Hippocampal formation (tissue), 2 donors: ENCODE data around the gene ZNF148.
"Not testable (repeated sequence)": the region's sequence is repeated elsewhere in the genome, so short reads cannot be mapped to it uniquely, and the experiment has no call there.

Source experiments
- DNase-seq, 2 donors: peaks; one replicate each; lab custom pipeline; 2025; lab: John Stamatoyannopoulos, UW

The ZNF148 gene, protein sequence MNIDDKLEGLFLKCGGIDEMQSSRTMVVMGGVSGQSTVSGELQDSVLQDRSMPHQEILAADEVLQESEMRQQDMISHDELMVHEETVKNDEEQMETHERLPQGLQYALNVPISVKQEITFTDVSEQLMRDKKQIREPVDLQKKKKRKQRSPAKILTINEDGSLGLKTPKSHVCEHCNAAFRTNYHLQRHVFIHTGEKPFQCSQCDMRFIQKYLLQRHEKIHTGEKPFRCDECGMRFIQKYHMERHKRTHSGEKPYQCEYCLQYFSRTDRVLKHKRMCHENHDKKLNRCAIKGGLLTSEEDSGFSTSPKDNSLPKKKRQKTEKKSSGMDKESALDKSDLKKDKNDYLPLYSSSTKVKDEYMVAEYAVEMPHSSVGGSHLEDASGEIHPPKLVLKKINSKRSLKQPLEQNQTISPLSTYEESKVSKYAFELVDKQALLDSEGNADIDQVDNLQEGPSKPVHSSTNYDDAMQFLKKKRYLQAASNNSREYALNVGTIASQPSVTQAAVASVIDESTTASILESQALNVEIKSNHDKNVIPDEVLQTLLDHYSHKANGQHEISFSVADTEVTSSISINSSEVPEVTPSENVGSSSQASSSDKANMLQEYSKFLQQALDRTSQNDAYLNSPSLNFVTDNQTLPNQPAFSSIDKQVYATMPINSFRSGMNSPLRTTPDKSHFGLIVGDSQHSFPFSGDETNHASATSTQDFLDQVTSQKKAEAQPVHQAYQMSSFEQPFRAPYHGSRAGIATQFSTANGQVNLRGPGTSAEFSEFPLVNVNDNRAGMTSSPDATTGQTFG

DNA sequence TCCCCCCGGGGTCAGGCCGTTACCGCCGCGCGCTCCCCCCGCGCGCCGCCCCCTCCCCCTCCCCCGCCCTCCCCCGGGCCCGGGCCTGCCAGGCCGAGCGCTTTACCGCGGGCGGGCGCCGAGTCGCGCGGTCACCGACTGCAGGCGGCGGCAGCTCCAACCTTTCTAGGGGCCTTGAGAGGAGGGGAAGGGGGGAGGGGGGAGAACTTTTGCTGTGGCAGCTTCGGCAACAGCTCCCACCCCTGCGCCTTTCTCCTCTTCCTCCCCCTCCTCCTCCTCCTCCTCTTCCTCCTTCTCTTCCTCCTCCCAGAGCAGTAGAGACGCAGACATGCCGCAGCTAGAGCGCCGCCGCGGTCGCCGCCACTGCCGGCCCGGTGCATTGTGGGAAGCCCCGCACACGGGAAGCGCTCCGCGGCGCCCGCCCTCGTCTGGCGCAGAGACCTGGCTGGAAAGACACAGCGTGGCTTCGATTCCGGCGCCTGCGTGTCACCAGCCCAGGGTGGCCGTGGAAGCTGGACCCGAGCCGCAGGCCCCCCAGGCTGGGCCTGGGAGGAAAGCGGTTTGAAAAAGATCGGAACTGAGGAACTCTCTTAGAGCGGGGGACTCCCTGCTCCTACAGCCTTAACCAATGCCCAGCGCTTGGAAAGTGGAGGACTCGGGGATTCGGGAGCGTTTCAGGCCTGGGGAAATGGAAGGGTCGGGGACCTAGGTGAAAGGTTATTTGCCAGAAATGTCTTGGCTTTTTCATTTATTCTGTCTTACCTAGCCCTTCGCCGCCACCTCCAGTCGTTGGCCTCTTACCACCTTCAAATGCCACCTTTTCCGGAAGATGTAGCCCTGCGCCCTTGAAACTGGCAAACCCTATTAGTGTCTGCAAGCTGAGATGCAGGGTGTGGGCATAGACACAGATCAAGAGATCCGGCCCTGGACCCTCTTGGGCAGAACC is at the start of gene ZNF148:
Gene ZNF148 (minus strand): TSS at position 330 of the 946 bp plus-strand sequence. CDS start 61,685 bp downstream, outside the sequence.
- peak; percentile 83 to 92 for DNase-seq

DNA sequence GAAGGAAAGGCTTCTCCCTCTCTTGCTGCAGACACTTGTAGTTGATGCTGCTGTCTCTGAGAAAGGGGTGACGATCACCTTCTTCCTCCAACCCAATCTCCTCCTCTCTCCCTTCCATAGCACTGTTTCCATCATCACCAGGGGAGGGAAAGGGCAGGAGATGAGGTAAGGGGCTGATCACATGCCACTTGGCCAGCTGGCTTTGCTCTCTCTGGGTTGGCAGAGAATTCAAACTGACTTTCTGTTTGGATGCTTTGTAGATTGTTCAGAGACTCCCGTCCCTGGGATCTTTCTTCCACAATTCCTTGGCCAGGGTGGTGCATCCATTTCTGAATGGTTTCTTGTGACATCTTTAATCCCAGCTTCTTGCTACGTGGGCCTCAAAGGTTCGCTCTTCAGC is 43.2 kb upstream of the ZNF148 start:
- no peak for DNase-seq

DNA sequence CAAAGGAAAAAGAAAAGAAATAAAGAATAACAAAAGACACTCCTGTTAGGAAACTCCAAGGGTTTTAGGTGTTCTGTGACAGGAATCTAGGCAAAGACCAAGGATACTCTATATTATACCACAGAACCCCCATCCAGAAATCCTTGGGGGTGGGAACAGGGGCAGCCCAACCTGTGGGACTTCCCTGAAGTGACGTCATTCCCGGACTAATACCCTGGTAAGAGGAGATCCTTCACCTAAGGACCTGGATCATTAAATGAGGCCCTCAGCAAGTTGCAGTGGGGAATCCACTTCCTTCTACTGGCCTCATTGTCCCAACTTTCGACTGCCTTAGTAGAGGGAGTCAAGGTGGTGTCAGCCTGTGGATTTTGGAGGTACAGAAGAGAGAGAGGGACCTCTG is 41.1 kb upstream of the ZNF148 start:
- DNase-seq: no peak

DNA sequence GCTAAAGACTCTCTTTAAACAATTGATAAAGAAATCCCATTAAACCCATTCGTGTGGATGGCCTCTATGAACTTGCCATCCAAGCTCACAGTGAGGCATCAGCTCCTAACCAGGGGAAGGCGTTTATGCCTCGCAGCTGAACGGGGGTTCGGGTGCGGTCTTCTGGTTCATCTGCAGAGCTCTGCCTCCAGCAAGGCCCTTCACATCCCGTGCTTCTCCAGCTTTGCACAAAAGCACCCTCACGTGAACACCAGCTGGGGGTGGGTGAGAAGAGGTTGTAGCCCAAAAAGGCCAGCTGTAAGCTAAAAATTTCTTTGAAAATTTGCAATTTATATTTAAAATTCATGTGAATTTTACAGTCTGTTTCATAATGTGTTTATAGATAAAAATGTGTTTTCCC is 39.5 kb upstream of the ZNF148 start:
- DNase-seq: no peak

DNA sequence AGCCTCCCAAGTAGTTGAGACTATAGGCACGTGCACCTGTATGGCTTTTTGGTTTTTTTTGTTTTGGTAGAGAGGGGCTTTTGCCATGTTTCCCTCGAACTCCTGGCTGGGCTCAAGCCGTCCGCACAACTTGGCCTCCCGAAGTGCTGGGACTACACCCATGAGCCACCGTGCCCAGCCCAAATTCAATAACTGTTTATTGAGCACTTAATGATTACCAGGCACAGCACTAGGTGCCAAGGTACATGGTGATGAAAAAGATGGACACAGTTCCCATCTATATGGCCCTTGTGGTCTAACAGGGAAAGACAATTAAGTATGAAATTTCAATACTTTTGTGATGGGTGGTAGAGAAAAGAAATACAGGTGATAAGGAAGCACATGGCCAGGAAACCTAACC is 35.8 kb upstream of the ZNF148 start:
- no peak for DNase-seq

DNA sequence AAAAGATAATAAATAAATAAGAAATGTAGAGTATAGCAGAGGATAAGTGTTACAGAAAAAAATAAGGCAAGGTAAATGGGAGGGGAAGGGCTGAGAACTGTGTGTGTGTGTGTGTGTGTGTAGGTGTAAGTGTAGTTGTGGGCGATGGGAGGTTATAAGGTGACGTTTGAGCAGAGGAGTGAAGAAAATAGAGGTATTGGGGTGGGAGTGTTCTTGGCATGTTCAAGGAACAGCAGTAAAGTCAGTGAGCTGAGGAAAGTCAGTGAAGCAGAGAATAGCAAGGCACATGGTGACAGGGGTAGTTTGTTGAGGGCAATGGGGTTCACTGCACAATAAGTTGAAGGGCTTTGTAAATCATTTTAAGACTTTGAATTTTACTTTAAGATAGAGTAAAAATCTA is 30.9 kb upstream of the ZNF148 start:
- no peak for DNase-seq

DNA sequence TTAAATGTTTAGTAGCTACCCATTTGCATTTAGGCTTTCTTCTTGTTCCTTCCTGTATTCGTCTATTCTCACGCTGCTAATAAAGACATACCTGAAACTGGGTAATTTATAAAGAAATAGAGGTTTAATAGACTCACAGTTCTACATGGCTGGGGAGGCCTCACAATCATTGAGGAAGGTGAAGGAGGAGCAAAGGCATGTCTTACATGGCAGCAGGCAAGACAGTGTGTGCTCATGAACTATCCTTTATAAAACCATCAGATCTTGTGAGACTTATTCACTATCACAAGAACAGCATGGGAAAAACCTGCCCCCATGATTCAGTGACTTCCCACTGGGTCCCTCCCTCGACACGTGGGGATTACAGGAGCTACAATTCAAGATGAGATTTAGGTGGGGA is 30.4 kb upstream of the ZNF148 start:
- not testable (repeated sequence) for DNase-seq

DNA sequence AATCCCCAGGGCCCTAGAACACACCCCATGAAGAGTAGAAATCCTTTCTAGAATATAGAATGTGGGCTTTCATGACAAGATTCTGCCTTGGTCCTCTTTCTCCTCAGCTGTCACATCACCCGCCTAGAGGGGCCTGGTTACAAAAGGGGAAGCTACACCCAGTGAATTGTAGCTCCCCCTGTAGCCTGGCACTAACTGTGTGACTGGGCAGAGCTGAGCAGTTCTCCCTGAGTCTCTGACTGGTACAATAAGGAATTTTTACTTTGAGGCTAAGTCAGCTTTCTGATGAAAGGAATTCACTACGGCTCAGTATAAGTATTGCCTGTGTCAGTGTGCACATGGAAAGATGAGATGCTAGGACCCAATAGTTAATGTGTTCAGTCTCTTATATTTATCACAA is 28.7 kb upstream of the ZNF148 start:
- no peak for DNase-seq

DNA sequence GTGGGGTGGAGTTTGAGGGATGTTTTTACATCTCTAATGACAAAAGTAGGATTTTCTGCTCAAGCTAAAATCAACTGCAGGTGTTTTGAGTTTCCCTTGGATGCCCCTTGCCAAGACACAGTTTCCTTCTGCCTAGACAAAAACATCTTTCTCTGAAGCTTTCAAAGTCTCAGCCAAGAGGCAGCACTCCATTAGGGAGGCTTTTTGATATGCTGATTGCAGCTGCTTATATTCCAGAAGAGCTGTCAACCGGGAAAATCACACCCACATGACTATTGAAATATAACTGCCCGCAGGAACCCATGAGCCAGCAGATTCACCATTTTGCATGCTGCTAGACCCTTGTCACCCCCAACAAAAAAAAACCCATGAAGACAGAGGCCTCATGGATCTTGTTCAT is 27.5 kb upstream of the ZNF148 start:
- DNase-seq: no peak

DNA sequence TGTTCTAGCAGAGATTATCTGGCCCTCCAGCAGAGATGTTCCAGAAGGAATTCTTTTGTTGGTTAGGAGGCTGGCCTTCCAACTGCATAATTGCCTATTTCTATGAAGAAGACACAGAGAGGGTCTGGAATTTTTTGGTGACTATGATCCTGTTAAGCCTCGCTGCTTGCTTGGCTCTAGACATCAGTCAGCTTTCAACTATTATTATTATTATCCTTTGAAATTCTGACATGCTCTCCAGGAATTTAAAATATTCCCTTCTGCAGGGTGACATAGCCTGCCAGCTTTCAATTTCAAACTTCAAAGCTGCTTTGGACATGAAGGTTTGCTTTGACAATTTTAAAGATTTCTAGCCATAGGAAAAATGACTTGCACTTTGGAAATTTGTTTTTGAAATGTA is 26.3 kb upstream of the ZNF148 start:
- DNase-seq: no peak

DNA sequence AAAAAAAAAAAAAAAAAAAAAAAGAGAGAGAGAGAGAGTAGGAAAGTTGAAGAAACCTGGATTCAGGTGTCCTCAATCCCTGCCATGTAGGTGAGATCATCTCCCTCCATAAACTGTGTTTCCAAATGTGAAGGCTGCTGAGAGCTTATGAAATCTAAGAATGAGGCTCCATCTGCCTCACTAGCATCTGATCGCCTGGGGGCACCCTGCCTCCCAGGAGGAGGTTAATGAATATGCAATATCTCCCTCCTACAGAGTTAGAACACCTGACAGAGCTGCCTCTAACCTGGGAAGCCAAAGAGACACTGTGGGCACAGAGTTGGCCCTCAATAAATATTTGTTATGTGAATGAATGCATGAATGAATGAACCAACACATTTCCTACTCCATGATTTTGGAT is 23.8 kb upstream of the ZNF148 start:
- DNase-seq: no peak

DNA sequence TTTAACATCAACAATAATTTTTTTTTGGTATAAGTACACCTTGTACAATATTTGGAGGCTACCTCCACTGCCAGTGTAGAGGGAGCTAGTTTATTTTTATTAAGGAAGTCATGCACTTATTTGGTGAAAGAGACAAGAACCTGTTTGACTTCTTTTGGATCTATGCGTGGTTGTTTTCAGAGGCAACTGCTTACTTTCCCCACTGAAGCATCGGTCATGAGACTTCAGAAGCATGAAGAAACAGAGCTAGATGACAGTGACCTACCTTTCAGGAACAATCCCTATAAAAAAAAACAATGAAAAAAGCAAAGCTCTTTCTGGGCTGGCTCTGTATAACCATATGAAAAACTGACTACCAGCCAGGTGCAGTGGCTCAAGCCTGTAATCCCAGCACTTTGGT is 20.0 kb upstream of the ZNF148 start:
- DNase-seq: no peak

DNA sequence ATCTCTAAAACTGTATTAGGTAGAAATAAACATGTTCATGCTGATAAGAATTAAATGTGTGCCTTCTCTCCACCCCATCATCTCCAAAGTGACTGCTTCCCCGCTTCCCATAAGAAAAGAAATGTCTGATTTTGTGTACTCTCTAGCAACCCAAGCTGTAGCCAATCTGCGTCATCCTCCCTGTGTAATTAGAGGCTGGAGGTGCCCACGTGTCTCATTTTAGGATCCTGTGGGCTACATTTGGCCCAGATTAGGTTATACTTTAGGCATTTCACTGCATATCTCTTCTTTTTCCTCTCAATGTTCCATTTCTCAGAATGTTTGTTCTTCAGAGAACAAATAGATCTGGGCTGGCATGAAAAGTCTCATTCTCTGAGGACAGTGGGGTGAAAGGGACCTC is 19.3 kb upstream of the ZNF148 start:
- no peak for DNase-seq

DNA sequence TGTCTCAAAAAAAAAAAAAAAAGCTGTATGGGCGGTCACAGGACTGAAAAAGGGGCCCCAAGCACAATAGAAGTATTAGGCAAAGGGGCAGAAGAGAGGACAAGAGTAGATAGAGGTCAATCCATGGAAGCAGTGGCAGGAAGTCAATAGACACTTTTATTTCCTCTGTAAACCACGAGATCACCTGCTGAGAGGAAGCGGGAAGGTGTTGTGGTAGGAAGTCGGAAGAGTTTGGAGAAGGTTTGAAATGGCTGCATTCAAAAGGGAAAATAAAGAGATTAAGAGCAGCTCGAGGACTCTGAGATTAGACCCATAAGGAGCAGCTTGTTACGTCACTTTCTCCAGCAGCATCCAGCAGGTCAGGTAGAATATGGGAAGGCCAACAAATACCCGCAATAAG is 14.2 kb upstream of the ZNF148 start:
- no peak for DNase-seq

DNA sequence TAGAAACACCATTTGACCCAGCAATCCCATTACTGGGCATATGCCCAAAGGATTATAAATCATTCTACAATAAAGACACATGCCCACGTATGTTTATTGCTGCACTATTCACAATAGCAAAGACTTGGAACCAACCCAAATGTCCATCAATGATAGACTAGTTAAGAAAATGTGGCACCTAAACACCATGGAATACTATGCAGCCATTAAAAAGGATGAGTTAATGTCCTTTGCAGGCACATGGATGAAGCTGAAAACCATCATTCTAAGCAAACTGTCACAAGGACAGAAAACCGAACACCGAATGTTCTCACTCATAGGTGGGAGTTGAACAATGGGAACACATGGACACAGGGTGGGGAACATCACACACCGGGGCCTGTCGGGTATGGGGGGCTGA is 13.2 kb upstream of the ZNF148 start:
- DNase-seq: not testable (repeated sequence)

DNA sequence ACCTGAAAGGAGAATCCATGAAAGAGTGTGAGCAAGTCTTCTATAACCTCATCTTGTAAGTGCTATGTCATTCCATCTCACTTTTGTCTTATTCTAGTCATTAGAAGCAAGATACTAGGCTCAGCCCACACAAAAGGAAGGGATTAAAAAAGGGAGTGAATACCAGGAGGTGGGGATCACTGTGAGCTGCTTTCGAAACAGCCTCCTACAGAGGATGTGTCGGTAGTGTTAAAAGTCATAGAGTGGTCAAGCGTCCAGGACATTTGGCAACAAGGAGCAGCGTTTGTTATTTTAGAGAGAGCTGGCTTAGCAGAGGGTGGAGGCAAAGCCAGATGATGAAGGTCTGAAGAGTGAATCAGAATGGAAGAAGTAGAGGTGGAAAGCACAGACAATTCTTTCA is 11.7 kb upstream of the ZNF148 start:
- no peak for DNase-seq

DNA sequence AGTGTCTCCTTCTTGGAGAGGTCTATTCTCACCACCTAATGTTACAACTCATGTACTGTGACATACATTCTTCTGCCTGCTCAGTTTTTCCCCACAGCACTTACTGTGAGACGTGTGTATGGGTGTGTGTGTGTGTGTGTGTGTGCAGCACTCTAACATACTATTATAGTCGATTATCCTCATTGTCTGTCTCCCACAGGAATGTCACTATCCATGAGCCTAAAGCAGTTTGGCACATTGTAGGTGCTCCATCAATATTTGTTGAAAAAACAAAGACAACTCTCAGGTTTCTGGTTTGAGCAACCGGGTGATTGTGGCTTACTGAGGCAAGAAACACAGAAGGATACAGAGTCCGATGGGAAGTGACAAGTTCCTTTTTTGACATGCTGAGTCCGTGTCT is 8.6 kb upstream of the ZNF148 start:
- no peak for DNase-seq

DNA sequence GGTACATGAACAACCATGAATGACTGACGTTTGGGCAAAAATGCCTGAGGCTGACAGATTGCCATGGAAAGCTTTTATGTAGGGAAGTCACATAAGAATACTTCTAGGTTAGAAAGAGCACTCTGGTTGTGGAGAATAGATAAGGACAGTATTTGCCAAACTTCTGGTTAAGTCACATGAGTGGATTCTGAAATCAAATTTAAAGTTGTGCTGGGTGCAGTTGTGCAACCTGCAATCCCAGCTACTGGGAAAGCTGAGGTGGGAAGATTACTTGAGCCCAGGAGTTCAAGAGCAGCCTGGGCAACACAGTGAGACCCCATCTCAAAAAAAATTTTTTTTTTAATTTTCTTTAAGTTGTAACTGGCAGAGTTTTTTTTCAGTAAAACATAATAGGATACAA is 7.2 kb upstream of the ZNF148 start:
- DNase-seq: no peak

DNA sequence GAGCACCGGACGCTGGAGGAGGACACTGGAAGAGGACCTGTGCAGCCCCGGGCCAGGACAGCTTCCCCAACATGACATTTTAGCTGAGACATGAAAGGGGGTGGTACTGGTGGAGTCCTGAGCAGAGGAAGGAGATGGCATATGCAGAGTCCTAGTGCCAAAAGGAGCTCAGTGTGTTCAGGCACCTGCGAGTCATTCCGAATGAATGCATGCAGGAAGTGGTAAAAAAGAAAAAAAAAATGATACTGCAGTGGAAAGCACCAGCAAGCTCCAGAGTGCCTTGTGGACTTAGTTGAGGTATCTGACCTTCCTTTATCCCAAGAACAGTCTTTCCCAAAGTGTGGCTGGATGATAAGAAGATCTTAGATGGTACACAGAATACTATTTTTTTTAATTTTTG is 6.6 kb upstream of the ZNF148 start:
- DNase-seq: no peak

DNA sequence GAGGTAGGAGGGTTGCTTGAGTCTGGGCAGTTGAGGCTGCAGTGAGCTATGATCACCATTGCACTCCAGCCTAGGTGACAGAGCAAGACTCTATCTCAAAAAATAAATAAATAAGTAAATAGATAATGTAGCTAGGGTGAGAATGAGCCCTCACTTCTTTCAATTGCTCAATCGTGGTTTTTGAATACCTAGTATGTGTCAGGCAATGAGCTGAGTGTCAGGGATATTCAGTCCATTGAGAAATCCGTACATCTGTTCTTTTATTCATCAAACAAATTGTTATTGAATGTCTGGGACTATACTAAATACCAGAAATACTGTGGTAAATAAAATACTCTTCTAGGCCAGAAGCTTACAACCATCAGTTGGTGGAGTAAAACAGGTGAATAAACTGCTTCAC is 6.2 kb upstream of the ZNF148 start:
- DNase-seq: no peak

DNA sequence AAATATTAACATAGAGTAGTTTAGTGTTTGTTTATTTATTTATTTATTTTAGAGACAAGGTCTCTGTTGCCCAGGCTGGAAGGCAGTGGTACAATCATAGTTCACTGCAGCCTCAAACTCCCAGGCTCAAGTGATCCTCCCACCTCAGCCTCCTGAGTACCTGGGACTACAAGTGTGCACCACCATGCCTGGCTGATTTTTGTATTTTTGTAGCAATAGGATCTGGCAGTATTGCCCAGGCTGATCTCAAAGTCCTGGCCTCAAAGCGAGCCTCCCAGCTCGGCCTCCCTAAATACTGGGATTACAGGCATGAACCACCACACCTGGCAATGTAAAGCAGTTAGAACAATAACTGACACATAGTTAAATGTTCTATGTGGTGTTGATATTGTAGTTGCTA is 4.4 kb upstream of the ZNF148 start:
- no peak for DNase-seq

DNA sequence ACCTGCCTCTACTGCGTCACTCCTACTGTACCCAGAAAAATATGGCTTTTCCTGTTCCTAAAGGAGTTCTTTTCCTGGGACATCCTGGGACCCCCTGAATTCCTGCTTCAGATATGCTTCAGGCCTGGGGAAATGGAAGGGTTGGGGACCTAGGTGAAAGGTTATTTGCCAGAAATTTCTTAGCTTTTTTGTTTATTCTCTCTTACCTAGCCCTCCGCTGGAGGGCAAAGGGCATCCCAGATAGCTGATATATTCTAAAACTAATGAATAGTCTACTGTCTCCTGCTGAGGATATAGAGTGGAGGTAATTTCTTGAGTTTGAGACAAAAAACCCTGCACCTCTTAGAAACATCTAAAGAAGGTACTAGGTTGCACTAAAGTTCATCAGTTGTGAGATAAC is 3.6 kb upstream of the ZNF148 start:
- no peak for DNase-seq
